Medulla oblongata (tissue), 1 donor: ENCODE data around the gene MAEA.
A peak's percentile ranks its signal among the peaks of the same experiment; 100 is the strongest.

Experiments
- DNase-seq: peaks from one replicate; pipeline ENCODE4 v3.0.0-alpha.2; 2015; ENCODE audit errors: extremely low spot score

The MAEA gene

DNA sequence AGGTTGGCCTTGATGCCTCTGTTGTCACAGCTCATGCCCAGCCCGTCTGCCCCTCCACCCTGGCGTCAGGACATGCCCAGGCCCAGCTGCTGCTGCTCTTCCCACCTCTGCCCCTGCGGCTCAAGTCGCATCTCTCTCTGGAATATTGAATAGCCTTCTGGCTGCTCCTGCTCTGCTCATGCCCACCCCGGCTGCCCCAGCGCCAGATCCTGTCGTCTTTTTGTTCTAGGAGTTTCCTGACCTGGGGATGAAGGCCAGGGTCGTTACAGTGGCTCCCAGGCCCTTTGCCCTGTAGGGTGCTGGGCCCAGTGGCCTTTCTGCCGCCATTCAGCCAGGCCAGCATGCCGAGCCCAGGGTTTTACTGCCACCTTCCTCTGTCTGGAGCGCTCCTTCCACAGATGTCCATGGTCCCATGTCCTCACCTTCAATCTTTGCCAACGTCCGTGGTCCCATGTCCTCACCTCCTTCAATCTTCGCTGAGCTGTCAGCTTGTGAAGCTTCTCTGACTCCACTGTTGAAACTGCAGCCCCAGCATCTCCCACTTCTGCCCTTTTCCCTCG, 9.7 kb downstream of the MAEA start:
- DNase-seq, result no peak

DNA sequence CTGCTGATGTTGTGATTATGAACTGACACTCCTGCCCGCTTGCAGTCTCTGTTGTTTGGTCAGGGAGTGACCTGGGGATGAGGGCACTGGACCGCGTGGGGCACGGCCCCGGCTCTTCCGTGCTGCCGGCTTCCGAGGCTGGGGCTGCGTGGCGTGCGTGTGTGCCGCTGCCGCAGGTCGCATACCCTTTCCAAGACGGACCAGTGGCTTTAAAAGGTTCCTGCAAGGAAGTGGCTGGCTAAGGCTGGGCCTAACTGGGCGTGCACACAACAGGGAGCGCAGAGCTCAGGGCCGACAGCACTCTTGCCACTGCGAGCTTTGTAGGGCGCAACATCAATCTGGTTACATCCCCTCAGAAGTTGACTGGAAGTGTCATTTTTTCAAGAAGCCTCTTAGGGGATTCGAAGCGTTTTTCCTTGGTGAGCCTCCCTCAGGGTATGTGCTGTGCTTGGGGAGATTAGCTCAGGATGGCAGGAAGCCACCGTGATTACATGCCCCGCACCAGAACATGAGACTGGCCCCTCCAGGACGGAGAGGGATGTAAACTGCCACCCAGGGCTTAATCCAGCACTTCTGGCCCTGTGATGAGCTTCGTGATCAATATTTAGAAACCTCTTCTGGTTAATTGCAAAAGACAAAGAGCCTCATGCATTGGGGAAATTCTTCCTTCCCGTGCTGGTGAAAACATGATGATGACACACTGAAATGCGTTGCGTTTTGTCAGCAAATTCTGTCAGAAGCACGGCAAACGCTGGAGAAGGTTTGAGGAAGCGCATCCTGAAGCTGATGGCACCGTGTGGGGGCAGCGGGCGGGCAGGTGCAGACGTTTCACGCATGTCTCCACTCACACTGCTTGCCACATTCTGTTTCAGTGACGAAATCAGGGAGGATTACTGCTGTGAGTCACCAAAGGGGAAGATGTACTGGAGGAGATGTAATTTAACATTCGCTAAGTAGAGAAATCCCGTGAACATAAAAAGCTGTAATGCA, 11.1 kb downstream of the MAEA start:
- peak; percentile 61 for DNase-seq

DNA sequence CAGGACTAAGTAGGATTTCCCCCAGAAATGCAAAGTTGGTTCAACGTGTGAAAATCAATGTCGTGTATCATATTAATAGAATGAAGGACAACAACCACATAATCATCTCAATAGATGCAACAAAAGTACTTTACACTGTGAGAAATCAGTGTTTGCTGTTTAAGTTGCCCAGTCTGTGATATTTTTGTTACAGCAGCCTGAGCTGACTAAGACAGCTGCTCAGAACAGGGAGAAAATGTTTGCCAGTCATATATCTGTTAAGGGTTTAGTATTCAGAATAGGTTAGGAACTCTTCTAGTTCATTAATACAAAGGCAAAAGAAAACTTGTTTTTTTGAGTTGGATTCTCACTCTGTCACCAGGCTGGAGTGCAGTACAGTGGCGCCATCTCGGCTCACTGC, 12.5 kb downstream of the MAEA start:
- no peak for DNase-seq

DNA sequence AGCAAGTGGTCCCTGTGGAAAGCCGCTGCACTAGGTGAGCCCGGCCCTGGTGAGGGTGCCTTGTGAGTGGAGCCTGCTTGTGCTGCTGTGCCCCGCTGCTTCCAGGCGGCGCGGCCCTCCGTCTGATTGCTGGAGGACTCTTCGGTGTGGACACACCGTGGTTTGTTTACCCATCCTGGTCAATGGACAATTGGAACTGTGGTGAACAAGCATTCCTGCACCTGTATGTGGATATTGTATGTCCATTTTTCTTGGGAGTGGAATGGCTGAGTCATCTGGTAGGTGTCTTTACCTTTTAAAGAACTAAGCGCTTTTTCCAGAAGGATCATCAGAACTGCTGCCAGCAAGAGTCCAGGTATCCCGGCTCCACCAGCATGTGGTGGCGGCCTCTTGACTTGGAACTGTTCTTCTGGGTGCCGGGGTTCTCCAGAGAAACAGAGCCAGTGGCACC, 15.6 kb downstream of the MAEA start:
- no peak for DNase-seq

DNA sequence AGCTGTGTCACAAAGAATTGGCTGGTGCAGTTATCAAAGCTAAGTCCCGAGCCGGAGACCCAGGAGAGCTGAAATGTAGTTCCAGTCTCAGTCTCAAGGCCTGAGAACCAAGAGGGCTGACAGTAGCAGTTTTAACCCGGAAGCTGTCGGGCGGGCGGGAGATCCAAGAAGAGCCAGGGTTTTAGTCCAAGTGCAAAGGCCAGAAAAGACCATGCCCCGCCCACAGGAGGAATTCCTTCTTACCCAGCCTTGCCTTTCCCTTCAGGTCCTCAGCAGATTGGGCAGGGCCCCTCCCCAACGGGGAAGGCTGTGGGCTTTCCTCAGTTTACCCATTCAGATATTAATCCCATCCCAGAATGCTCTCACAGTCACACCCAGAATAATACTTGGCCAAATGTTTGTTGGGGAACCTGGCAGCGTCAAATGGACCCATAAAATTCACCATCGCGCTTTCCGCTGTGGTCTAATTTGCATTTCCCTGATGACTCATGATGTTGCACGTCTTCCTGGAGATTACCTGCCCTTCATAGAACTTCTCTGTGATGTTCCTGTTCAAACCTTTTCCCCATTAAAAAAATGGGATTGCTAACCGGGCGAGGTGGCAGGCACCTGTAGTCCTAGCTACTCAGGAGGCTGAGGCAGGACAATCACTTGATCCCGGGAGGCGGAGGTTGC, 16.2 kb downstream of the MAEA start:
- DNase-seq, result no peak

DNA sequence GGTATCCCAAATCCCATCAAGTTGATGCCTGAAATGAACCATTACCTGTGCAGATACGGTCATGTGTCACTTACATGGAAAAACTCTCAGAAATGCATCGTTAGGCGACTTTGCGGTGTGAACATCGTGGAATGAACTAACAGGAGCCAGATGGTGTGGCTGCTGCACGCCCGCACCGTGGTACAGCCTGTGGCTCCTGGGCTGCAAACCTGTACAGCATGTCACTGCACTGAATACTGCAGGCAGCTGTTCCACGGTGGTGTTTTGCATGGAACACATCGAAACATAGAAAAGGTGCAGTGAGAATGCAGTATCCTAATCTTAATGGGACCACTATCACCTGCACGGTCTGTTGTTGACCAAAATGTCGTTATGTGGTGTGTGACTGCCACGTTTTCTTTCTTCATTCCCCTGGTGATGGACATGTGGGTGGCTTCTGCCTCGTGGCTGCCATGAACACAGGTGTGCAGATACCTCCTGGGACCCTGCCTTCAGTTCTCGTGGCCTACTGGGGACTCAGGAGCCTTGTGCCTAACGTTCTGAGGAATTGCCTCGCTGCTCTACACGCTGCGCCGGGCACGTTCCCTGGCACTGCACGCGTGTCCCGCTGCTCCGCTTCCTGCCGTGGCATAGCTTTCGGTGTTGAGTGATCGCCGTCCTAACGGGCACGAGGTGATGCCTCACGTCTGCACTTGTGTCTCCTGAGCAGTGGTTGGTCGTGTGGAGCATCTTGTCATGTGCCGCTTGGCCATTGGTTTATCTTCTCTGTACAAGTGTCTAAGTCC, 18.5 kb downstream of the MAEA start:
- DNase-seq, result no peak

DNA sequence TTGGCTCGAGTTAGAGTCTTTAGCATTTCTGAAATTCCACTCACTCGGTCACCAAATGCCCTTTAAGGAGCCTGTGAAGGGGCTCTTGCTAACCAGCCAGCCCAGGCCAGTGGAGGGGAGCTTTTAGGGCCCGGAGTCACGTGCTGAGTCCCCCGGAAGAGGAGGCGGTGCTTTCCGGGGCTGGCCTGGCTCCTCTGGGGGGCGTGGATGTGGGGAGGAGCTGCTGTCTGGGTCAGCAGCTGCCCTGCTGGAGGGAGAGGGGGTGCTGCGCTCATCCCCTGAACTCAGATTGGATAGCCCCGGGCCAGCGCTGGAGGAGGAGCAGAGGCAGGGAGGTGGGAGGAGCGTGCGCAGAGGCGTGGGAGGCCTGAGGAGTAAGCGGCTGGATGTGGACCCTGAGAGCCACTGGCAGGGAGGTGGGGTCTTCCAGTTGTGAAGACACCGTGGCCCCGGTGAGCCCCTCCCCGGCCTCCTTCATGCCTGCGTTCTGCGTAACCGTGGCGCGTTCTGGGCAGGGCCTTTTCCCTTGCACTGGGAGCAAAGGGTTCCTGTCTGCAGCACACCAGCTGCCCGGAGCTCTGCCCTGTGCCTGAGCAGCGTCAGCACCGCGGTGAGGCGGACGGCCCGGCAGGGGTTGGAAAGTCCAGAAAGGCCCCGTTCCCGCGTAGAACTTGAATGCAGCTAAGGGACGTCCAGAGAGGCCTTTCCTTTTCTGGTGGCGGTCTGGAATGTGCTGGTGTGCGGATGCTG, 19.7 kb downstream of the MAEA start:
- peak; percentile 91 for DNase-seq

DNA sequence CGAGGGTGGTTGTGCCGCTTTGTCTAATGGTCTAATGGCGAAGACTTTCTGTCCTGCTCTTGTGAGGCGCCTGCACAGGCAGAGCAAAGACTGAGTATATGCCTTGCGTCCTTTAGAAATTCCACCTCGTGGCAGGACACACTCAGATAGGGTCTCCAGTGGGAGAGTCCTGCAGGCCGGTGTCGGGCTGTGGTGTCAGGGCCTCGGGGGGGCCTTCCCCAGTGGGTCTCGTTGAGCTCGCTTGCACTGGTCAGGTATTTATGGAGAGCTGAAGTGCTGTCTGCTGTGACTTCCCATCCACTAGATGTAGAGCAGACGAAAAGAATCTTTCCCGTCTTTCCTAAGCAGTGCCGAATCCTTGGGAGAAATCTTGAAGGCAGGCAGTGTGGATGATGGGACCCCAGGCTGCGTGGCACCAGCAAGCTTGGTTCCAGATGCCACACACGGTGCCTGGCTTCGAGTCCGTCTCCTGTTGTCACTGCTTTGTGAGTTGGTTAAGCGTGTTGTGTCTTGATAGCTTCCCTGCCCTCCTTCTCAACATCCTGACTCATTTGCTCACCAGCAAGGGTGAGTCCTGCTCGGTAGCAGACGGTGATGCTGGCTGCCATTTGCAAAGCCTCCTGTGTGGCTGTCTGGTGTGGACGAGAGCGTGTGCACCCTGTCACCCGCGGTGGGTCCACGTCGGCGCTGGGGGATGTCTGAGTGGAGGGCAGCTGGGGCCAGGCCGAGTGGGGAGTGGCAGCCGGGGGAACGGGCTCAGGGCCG, 20.5 kb downstream of the MAEA start:
- DNase-seq, result no peak

DNA sequence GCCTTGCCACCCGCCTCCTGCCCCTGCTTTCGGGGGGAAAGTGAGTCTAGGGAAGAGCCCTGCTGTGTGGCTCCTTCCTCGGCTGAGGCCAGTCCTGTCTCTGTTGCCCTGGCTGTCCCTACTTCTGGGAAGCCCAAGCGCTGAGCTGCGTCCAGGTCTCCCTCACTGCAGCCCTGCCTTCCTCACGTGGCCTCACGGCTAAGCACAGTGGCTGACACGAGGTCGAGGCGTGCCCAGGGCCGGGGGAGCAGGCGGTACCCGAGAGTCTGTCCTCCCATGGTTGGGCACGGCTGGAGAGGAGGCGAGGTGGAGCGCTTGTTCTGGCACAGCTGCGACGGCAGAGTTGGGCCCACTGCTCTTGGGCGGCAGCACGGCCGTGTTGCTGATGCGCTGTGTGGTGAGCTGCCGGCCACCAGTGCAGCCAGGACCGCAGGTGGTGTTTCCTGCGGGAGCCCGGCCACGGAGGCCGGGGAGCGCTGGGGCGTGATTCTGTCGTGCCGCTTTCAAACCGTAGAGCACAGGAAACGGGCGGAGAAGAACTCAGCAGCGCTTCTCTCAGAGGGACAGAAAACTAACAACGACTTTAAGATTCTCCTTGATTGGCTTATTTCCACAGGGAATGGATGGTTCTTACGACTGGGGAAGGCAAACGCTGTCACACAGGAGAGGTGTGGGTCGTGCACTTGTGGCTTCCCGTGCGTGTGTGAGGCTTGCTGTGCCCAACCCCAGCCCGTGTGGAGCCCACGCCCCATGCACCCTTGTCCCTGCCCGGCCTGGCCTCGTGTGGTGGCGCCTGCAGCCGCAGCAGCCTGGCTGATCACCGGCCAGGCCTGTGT, 21.3 kb downstream of the MAEA start:
- no peak for DNase-seq

DNA sequence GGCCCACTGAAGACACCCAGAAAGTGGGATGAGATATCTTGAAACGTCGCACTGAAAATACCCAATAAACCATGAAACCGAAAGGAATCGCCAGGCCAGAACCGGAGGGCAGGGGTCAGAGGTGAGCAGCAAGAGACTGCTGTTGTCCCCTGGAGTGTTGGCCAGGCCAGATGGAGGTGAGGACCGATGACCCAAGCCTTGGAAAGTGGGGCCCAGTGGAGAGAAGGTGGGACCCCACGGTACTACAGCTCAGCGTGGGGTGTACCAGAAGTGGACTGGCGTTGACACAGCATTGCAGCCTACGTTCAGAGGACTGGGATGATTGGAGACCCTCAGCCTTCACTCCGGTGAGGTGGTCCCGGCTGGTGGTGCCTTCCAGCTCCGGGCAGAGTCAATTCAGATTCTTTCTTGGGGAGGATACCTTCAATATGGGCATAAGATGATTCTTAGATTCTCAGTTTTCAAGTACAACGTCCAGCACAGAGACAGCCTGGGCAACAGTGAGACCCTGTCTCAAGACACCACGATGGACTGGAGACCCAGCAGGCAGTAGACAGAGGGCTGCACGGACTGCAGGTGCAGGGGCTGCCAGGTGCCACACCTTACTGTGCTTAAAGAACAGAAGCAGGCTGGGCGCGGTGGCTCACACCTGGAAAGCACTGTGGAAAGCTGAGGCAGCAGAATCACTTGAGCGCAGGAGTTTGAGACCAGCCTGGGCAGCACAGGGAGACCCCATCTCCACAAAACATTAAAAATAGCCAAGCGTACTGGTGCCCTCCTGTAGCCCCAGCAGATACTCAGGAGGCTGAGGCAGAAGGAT, 23.3 kb downstream of the MAEA start:
- no peak for DNase-seq

DNA sequence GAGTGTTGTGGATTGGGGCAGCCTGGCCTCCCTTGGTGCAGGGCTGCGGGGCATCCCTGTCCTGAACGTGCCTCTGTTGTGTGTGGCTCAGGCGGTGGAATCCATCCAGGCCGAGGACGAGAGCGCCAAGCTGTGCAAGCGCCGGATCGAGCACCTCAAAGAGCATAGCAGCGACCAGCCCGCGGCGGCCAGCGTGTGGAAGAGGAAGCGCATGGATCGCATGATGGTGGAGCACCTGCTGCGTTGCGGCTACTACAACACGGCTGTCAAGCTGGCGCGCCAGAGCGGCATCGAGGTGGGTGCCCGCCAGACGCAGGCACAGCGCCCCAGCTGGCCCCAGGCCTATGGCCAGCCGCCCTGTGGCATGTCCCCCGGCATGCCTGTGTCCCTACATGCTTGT, 25.6 kb downstream of the MAEA start:
- no peak for DNase-seq

DNA sequence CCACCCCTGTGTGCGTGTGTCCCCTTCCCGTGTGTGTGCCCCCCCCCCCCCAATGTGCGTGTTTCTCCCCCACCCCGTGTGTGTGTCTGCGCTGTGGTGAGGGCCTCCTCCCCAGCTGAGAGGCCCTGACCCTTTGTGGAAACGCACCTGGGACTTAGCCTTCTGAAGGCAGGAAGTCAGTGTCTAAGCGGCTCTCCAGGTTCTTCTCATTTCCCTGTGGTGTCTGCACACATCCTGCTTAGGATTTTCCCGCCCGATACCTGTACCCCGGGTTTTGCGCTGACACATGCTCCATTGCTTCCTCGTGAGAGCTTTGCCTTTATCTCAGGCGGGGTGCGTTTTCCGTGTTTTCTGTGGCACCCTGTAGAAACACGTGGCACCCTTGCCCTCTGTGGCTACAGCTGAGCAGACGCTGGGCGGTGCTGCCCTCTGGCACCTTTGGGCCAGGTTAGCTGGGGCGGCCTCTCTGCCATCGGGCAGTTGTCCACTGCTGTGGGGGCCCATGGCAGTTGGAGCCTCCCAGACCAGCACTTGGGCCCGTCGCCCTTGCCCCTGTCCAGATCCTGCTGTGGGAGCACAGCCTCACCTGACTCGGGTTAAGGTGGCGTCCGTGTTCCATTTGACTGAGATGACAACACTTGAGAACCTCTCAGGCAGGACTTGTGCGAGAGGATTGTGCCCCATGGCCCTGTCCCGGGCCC, 26.3 kb downstream of the MAEA start:
- no peak for DNase-seq

DNA sequence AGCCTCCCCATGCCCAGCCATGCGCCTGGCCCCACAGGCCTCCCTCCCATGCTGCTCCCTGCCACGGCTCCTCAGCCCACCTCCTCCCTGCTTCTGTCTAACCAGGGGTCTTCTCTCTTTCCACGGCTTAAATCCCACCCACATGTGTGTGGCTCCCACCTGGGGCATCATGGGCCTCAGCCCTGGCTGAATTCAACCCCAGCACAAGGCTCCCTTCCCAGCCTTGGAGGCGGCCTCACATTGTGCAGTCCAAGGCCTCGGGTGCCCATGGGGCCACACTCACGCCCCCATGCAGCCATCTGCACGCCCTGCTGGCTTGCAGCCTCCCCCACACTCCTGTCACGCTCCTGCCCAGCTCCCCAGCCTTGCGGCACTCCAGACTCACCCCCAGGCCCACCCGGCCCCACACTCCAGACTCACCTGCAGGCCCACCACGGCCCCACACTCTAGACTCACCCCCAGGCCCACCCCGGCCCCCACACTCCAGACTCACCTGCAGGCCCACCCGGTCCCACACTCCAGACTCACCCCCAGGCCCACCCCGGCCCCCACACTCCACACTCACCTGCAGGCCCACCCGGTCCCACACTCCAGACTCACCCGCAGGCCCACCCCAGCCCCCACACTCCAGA, 27.0 kb downstream of the MAEA start:
- no peak for DNase-seq

DNA sequence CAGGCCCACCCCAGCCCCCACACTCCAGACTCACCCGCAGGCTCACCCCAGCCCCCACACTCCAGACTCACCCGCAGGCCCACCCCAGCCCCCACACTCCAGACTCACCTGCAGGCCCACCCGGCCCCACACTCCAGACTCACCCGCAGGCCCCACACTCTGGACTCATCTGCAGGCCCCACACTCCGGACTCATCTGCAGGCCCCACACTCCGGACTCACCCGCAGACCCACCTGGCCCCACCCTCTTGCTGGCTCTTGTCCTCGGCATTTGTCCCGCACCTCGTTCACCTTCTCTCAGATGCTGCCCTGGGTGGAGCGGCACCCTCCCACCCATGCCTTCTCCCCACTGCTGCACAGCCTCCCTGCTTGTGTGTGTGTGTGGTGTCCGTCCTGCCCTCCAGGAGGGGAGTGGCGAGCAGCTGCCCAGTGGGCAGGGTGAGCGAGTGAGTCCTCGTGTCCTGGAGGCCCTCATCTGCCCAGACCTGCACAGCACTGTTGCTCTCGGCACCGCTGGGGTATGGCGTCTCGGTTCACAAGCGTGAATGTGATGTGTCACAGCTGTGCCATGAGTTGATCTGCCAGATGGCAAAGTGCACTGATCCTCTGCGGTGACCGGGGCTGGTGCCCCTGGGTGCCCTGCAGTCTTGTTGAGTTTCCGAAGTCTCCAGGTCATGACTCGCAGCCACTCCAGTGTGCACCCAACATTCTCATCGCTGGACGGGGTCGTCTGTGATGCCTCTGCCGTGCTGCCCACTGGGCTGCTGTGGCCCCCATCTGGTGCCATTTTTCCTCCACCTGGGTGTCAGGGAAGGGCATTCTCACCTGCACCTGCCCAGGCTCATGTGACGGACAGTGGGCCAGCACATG, 27.7 kb downstream of the MAEA start:
- no peak for DNase-seq

DNA sequence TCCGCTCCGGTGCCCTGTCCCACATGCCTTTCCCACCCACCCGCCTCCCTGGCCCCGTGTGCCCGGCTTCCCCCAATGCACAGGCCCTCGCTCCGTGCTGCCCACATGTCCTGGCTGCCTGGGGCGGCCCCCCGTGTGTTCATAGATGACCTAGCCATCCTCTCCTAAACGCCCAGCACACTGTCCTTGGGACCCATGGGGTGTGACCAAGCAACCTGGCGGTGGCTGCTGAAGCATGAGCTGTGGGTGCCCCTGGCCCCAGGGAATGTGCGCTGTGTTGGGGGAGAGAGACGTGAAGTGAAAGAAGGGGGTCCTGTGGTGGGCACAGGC, 28.3 kb downstream of the MAEA start:
- no peak for DNase-seq

DNA sequence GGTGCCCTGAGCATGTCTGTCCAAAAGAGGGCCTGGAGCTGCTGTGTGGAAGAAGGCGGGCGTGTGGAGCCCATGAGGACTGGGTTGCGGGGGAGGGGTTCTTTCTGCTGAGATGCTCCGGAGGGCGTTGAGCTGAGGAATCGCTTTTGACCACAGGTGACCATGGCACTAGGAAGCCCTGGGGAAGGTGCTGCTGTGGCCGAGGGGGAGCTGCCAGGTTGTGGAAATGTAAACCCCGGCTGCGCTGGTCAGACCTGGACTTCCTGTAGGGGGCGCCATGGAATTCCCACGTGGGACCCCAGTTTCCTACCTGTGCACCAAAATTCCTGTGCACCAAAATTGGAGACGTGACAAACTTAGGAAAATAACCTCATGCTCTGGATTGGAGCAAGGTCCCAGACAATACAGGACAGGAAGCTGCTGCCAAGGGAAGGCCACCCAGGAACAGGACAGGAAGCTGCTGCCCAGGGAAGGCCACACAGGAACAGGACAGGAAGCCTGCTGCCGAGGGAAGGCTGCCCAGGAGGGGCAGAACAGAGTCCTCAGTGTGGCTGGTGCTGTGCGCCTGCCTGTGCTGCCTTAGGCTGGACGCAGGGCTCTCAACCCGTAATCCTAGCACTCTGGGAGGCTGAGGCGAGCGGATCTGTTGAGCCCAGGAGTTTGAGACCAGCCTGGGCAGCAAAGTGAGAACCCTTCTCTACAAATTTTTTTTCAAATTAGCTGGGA, 29.0 kb downstream of the MAEA start:
- no peak for DNase-seq
